Activated CD4-positive, alpha-beta T cell treated with anti-CD3 and anti-CD28 coated beads for 48 hours (primary cell): Measurements from ENCODE around the gene FANCI.

Experiments
- DNase-seq: peaks from one replicate; pipeline ENCODE4 v3.0.0-alpha.2; 2020

Gene FANCI

DNA sequence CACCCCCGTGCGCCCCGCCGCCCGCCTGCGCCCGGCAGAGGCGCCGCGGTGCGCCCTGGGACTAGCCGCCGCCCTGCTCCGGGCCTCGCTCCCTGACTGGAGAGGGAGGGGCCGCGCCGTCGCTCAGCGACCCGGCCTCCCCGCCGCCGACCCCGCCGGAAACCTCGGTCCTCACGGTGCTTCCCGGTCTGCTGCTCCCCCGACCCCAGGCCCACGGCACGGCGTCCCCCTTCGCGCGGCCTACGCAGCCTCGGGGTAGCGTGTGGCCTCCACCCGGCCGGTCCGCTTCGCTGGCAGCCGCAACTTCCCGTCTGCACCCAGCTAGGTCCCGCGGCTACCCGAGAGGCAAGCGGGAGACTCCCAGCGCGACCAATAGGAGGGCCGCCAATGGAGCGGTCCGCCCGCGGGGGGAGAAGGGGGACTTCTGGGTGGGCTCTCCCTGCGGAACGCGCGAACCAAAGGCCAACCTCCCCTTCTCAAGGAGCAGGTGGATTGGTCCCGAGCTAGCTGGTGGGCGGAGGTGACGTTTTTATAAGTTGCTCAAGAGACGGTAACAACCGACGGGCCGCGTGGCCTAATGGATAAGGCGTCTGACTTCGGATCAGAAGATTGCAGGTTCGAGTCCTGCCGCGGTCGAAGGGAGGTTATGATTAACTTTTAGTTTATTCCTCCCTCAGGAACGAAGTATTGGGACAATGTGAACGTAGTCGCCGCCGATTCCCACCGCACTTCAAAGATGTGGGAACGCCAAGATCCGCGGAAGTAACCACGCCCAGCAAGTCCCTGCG, 90.9 kb downstream of the FANCI start, which contains the start of gene POLG:
TSS of gene POLG (minus strand) at position 315 of the 788 bp plus-strand sequence. CDS start 1,070 bp downstream, outside the sequence.
- peak; percentile 99 for DNase-seq

DNA sequence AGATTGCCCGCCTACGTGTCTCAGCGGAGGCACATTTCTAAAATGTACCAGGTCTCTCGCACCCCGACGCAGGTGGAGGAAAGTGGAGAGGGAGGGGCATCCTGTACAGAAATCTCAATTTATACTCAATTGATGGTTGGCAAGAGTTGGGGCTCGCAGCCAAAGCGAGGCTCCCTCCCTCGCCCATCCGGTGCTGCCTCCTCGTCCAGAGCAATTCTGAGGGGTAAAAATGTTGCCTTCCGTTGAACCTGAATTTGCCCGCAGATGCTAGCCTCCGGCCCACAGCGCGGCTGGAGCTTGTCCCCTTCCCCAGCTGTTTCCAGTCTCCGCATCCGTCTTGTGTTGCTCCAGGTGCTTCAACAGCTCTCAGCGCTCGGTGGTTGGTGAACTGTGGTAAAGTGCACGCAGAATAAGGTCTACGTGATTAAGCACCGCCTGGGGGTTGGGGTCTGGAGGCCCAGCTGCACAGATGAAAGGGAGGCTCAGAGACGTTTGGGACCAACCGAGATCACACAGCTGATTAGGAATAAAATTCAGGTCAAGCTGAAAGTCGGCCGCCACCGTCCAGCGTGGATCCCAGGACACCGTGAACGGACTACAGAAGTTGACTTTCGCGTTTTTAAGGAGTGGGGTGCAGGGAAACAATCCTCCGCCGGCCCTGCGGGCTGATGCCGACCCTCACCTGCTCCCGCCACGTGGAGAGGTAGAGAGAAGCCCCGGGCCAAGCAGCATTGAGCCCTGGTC, 91.7 kb downstream of the FANCI start:
- no peak for DNase-seq

DNA sequence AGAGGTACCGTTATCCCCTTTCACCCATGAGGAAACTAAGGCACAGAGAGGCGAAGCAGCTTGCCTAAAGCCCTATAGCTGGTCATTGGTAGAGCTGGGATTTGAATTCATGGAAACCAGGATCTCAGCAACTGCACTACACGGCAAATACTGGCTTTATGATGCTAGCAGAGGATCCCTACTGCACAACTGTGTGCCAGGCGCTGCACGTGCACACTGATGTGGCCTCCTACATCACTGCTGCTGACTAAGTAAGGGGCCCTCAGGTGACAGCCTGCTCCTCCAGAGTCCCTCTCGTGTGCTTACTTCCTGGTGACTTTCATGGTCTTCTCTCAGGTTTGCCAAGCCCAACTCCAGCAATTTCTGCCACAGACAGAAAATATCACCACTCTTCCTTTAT, 94.3 kb downstream of the FANCI start:
- no peak for DNase-seq

DNA sequence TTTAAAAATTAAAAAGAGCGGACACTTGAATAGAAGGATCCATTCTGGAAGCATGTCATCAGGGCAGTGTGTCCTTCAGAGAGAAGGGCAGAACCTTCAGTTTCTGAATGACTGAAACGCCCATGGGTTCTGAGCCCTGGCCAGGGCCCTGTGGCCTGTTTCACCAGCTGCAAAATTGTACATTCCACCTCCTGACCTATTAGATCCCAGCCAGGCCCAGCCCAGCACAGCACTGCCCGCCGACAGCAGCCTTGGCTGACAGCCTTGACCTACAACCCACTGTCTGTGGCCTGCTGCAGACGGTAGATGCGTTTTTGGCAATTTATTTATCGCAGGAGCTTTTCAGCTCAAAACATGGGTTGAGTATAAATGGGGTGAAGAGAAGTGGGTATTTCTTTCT, 96.8 kb downstream of the FANCI start:
- no peak for DNase-seq

DNA sequence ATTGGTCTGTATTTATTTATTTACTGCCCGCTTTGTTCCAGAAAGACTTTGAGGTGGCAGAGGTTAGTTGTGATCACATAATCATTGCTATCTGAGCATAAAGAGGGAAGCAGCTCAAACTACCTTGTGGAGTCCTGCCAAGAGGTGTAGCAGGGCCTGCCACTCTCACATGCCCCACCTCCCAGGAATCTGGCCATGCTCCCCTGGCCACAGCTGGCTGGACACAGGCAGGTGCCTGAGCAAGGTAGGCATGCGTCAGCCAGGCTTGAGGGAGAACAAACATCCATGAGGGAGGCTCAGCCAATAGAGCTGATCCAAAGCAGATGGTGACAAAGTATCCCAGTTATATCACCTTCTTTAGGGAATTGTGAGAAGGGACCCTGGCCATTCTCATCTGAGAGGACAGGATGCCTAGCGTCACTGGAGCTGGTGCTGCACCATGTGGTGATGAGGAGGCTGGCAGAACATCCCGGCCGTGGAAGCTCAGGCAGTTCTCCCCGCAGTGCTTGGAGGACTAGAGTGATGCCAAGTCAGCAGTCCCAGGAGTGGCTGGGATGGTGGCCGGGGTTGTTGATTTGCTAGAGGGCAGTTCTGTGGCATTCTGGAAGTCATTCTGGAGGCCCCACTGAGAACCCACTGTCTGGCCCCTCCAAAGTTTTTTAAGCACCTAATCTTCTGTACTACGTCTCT, 97.7 kb downstream of the FANCI start:
- DNase-seq: no peak

DNA sequence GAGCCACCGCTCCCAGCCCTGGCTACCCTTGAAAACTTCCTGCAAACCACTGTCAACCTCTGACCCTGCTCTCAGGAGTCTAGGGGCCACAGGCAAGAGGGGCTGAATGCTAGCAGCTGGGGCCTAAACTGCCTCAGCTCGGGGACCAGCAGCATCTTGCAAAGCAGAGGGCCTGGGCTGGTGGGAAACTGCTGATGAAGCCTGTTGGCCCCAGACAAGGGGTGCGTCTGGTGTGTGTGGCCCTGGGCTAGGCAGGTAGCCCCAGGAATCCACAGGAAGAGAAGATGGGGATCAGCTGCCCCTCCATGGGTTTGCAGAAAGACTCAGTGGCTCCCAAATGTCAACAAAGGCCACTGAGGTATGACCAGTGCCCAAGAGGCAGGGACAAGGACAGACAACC, 99.1 kb downstream of the FANCI start:
- no peak for DNase-seq

DNA sequence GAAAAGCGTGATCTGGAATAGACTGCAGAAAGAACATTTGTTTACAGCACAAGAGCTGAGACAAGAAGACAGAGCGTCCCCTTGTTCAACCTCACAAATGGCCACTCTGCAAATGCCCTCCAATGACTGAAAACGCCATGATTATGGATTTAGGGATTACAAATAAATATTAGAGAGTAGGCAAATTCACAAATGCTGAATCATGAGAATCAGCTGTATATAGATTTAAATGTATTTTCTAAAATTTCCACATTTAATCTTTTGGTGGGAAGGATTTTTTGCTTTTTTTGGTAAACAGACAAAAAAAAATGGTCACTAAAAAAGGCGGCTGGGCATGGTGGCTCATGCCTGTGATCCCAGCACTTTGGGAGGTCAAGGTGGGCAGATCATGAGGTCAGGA, 101.5 kb downstream of the FANCI start:
- DNase-seq: no peak

DNA sequence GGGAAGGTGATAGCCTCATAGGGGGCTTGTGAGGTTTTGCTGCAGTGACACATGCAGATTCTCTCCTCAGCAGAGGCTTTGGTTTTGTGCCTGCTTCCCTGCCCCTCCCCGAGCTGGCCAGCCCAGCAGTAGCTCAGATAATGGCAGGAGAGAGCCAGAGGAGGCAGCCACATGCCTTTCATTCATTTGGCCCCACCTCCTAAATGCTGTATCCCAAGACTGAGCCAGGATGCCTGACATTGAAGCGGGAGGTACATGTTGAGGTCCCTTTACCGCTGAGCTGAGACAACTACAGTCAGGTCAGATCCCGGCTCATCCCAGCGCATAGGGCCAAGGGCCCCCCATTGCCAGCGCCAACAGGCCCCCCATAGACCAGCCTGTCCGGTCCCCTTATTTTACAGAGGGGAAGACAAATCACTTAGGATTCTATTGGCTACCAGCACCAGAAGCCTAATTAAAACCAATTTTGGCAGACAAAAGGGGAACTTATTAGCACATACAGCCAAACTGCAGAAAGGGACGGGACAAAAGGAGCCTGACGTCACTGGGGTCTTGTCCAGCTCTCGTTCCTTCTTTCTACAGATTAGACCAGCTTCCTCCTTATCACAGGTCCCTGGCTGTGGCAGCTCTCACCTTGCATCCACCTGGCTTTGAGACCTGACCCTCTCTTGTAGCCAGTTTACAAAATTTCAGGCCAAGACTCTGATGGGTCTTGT, 102.9 kb downstream of the FANCI start:
- no peak for DNase-seq

DNA sequence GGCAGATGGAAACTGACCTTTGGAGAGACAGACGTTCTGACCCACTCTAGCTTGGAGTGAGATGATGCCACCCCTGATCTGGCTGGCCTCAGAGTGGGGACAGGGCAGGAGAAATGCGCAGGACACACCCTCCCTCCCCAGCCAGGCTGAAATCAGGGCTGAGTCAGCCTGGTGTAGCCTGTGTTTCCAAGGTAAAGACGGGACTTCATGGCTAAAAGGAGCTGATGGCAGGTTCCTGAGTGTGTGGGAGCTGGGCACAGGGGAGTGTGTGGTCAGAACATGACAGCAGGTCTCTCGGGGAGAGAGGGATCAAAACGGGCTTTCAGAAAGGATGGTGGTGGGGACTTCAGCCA, 105.4 kb downstream of the FANCI start:
- no peak for DNase-seq

DNA sequence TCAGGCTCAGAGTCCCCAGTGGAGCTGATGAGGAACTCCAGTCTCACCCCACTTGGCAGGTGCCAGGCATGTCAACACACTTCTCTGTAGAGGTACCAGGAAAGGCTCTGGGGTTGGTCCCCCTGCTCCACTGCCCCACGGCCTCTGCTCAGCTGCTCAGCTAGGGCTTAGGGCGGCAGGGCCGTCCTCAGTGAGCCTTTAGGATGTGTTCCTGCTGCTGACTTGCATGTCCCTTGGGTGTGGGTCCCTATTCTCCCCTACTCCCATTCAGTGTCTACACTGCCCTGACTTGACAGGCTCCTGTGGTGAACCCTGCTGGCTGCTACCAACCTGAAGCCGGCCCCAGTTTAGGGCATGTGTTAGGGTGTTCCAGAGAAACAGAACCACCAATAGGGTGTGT, 108.7 kb downstream of the FANCI start:
- no peak for DNase-seq

DNA sequence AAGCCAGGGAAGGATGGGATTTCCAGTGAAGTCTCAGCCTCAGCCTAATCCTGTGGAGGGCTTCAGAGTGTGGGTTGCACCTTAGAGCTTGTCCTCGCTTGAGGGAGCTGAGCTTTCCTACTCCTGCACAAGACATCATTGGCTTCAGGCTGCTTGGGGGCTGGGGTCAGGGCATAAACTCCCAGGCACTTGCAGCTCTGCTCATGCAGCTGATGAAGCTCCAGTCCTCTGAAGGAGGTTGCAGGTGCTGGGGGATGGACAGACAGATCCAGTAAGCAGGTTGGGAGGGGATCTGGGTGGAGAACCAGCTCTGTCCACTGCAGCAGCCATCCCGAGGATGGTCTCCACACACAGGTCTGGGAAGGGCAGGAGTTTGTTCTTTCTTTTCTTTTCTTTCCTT, 110.2 kb downstream of the FANCI start:
- DNase-seq: no peak

DNA sequence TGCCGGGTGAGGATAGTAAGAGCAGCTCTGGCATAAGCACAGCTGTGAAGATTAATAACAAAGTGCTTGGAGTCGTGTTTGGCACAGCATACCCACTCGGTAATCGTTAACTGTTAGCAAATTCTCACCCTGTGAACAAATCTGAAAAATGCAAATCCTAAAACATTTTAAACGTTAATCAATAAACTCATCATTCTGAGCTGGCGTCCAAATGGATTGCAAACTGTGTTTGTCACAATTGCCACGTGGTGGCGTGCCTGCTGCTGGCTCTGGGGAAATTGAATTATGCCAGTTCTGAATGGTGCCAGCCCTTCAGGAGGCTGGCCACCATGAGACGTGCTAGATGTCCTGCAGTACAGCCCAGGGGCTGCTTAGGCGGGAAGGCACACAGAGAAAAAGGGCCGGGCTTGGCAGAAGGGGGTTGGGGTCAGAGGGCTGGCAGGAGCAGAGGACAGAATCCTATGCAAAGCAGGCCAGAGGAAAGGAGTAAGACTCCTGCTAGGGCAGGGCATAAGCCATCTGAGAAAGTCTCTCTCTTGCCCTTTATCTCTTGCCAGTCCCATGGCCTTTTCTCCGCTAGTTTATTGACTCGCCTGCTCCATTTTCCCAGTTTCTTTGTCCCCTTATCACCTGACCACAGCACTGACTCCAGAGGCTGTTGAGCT, 113.0 kb downstream of the FANCI start:
- peak; percentile 39 for DNase-seq

DNA sequence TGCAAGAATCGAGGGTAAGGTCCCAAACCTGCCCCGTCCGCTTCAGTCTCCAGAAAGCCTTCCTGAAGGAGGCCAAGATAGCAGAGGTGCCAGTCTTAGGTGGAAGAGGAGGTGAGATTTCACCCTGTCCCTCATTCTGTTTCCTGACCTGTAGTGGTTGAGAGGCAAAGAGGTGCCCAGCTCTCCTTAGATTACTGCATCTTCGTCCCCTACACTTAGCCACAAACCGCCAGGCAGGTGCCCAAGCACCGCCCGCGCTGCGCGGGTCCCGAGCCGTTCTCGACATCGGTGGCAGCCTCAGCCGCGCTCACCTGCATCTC, 114.6 kb downstream of the FANCI start:
- no peak for DNase-seq

DNA sequence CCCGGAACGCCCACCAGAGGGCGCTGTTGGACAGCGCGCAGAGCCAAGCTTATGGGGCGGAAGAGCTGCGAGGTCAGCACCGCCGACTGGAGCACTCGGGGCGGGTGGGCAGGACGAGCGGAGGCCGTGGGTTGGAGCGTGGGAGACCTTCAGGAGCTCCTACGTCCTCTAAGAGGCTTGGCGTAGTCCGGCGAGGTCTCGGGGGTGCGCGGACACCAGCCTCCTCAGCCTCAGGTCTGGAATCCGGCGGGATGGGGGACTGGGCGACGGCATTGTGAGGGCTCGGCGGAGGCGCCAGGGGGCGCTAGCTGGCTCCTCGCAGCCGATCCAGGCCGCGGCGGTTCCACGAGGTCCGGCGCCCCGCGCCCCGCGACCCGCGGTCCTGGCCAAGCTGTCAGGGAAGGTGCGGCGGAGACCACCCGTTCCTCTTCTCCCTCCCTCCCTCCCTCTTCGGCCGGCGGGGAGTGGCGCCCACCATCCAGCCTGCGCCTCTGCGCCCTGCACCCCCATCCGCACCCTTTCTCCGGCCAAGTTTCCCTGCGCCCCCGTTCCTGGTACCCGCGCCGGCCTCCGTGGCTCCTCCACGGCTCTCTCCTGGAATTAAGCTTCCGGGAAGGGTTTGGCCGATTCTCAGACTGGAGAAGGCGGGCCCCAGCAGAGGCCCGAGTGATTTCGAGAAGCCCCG, 115.1 kb downstream of the FANCI start:
- DNase-seq: peak; percentile 86

DNA sequence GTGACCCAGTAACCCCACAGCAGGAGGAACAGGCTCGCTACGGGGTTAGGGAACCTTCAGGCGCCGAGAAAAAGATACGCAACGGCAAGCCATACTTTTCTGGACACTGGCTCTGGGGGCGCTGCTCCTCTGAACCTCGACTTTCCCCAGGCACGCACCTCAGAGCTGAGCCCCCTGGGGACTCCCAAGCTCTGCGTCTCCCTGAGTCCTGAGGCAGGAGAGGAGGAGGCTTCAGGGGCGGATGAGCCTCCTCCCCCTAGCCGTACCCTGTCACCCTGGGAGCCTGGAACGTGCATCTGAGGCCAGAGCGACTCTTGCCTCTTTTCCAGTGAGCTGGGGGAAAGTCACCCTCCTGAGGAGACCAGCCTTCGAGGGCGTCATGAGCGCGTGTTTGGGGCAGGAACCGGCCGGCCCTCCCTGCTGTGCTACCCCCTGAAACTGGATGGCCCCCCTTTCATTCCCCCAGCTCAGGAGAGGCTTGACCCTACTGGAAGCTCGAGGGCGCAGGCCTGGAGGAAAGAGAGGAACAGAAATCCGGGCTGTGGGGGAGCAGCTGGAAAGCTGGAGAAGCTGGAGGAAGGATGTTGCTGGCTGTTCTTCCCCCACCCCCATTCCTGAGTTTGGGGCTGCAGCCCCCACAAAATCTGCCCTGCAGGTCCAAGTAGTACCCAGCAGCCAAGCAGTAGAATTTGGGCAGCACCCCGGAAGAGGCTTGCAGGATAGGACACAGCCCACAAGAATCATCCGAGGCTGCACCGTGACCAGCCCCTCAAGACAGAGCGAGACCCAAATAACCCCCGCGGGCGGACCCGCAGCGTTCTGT, 115.9 kb downstream of the FANCI start:
- no peak for DNase-seq

DNA sequence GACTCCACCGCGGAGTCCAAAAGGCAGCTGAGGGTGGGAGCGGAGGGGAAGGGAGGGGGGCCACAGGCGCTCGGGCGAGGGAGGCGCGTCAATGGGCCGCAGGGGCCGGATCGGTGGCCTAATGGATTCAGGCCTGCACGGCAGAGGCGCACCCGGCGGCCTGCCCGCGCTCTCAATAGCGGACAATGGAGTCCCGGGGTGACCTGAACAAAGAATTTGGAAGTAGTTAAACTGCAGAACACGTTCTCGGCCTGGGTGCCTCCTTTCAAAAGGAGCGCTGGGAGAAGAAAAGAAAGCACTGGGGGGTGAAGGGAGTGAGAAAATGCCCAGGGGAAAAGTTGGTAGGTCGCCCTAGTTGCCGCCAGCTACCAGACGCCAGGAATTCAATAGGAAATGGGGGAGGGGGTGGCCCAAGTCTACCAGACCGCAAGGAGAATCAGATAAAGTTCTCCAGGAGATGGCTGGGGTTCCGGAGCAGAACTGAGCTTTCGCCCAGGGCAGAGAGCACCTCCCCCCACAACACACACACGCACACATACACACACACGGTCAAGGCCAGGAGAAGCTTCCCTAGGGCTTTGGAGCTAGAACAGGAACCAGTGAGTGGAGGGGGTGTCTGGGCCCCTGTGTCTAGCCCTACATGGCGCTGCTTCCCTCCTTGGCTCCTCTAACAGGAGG, 116.7 kb downstream of the FANCI start:
- no peak for DNase-seq

DNA sequence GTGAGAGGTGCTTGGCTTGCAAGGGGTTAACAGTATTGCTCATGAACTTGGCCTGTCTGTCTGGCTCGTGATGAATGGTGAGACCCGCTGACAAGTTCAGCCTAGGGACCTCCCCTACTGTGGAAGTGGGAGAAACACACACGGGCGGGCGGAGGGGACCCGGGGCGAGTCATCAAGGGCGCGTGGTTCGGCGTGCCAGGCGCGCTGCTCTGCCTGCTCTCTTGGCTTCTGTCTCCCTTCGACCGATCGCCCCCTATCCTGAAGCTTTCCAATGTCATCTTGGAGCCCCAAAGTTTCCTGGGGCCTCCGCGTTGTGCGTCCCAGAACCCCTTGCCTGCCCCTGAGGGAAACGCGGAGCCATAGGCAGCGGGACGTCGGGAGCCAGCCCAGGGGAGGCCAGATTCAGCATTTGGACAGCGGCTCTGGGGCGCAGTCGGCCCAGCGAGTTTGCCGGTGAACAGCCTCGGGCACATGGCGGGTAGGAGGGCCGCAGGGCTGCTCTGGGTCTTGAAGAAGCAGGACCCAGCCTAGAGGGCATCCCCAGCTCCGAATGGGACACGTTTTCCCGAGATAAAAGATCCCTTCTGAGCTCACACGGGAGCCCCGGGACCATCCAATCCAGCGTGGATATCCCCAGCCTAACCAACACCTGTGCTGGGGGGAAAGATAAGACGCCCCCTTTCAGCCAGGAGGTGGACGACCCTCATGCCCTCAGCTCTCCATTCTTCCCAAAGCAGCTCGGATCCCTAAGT, 117.8 kb downstream of the FANCI start:
- DNase-seq: peak; percentile 72

DNA sequence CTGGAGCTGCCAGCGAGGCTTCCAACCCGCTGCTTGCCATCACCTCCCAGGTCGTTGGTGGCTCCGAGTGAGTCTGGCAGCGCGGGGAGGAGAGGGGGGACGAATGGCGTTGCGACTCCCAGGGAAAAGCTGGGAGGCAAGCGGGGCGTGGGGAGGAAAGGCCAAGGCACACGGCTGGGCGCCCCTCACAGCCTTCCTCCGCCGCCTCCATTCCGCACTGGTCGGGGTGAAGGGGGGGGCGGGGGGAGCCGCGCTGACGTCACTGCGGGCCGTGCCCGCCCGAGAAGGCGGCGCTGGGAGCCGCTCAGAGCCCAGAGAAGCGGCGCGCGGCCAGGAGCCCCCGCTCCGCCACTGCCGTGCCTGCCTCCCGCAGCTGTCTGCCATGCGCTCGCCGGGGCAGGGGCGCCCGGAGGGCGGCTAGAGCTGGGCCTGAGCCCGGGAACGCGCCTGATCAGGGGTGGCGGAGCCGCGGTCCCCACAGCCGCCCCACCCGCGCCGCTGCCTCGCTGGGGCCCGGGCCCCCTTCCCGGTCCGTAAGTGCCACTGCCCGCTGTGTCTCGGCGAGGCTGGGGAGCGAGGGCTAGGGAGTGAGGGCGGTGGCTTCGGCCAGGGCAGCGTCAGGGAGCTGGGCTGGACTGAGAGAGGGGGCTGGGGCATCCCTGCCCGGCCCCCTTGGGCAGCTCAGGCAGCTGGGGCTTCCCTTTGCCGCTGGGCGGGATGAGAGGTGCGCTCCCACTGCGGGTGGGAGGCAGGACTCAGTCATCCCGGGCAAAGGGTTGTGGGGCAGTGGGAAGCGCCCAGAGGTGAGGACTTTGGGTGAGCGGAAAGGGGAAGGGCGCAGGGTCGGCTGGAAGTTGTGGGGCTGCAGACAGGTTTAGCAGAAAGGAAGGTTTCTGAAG, 118.7 kb downstream of the FANCI start:
- DNase-seq: no peak

DNA sequence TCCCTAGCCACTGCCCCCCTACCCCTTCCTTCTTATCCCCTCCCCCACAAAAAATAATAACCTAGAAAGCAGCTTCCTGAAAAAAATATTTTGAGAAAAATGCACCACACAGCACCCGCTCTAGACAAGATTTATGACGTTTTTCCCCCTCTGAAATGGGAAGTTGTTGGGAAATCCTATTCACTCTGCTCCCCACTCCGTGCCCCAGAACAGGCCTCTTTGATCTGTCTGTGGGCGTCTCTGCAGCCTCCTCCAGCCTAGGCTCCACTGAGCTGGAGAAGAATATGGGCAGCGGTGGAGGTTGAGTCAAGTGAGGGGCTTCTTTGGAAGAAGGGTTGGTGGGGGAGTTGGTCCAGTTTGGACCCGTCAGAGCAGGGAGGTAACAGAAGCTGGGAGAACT, 119.4 kb downstream of the FANCI start:
- no peak for DNase-seq
